HG02588 (cell line): Measurements from ENCODE around the gene CLIC4.
"Not testable (repeated sequence)": the region's sequence is repeated elsewhere in the genome, so short reads cannot be mapped to it uniquely, and the experiment has no call there.

Experiments
- ATAC-seq: cut with Tn5 transposase; IDR thresholded peaks from one replicate; pipeline ENCODE4 v1.9.1; 2021; ENCODE audit warnings: mild to moderate bottlenecking, moderate library complexity; ENCODE audit not compliant: unreplicated experiment

CLIC4 gene

DNA sequence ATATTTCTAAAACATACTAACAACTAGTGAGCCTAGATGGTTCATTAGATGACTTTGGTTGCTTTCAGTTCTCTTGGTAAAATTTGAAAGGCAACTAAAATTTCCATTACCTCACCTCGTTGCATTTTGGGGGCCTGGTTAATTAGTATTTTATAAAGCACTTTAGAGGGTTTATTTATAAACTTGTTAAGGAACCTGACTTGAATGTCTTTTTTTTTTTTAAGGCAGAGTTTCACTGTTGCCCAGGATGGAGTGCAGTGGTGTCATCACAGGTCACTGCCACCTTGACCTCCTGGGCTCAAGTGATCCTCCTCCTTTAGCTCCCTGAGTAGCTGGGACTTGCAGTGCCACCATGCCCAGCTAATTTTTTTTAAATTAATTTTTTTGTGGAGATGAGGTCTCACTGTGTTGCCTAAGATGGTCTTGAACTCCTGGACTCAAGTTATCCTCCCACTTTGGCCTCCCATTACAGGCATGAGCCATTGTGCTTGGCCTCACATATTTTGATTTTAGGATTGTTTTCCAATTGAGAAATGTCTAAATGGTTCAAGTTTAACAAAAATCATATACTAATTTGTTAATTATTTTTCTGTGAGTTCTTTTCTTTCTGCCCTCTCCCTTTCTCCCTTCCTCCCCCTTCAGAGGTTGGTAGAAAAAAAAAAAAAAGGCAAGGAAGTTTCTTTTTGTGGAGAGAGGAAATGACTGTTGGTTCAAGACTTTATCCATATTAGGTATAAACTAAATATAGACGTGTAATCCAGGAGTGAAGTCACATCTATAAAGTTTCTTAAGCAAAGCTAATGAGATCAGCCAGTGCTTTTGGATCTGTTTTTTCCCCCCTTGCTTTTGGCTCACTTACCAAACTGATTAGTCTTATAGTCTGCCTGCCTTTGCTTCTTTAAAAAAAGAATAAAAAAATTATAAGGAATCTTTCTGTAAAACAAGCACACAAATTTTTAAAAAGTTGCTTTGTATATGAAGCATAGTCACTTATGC lies 24.7 kb downstream of the CLIC4 start:
- no peak for ATAC-seq

GRCh38 chr1:24770881-24771280 lies 25.6 kb downstream of the CLIC4 start:
- ATAC-seq = no peak

DNA sequence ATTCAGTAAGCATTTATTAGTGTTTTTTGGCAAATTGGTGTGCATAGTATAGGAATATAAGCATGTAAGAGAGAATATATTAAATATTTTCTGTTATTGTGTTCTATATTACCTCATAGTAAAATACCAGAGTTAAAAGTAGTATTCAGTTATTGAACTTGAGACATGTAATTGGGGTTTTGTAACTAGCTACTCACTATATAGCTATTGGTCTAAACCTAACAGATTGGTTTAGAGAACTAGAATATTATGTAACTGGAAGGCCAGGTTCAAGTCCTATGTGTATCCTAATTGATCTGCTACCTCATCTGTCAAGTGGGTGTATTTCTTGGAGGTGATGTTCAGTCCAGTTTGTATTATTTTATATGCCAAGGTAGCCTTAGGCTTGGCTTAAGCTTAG lies 26.3 kb downstream of the CLIC4 start:
- no peak for ATAC-seq

- ATAC-seq = no peak
Observed at GRCh38 chr1:24773618-24774017, 28.4 kb downstream of the CLIC4 start.

DNA sequence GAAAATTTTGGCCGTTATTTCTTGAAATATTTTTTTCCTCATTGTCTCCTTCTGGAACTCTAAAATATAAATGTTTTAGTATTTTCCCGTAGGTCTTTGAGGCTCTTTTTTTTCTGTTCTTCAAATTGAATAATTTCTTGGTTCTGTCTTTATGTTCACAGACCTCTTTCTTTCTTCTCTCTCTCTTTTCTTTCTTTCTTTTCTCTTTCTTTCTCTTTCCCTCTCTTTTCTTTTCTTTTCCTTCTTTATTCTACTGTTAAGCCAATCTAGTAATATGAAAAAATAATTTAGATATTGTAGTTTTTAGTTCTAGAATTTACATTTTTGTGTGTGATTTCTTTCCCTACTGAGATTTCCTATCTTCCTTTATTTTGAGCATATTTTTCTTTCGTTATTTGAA lies 30.1 kb downstream of the CLIC4 start:
- ATAC-seq = no peak

- ATAC-seq = no peak
Observed at GRCh38 chr1:24775916-24776315, 30.7 kb downstream of the CLIC4 start.

DNA sequence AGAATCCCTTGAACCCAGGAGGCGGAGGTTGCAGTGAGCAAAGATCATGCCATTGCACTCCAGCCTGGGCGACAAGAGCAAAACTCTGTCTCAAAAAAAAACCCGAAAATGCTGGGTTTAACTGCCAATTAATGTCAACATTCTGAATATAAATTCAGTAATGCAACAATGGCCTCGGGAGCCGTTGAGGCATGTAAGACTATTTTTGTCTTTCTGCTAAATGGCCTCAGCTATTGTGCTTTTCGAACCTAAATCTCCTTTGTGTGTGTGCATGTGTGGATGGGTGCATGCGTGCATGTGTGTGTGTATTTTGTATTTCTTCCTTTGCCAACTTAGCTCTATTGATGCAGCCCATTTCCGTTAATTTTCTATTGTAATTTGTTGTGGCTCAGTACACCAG lies 31.6 kb downstream of the CLIC4 start:
- no peak for ATAC-seq

- ATAC-seq = no peak
Observed at GRCh38 chr1:24778141-24778540, 32.9 kb downstream of the CLIC4 start.

DNA sequence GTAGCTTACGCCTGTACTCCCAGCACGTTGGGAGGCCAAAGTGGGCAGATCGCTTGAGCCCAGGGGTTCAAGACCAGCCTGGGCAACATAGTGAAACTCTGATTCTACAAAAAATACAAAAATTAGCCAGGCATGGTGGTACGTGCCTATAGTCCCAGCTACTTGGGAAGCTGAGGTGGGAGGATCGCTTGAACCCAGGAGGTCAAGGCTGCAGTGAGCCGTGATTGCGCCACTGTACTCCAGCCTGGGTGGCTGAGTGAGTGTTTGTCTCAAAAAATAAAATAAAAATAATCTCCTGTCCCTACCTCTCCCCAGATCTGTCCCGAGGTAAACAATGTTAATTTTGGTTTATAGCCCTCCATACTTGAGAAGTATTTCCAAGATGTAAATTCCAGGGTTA lies 34.0 kb downstream of the CLIC4 start:
- ATAC-seq = not testable (repeated sequence)

DNA sequence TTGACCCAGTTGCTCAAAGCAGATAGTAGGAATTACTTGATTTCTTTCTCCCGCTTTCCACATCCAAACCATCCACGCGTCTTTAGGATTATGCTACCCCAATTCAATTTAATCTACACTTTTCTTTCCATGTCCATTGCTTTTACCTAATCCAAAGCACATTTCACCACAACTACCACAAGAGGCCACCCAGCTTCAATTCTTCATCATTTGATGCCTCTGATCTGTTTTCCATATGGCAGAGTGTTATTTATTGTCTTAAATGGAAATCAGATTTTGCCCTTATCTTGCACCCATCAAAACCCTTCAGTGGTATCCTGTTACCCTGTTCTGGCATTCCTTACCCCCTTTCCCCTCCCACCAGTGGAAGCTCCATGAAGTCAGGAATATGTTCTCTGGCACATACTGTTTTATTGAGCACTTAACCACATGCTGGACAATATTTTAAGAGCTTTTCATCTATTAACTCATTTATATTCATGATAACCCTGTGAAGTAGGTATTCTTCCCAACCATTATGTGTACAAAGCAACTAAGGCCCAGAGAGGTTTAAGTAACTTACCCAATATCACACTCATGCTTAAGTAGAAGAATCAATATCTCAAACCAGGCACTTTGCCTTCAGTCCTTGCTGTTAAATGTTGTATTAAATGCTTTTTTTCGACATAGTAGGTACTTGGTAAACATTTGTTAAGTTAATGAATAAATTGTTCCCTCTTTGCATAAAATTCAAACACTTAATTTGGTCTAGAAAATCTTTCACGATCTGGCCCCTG lies 34.6 kb downstream of the CLIC4 start:
- ATAC-seq = no peak

DNA sequence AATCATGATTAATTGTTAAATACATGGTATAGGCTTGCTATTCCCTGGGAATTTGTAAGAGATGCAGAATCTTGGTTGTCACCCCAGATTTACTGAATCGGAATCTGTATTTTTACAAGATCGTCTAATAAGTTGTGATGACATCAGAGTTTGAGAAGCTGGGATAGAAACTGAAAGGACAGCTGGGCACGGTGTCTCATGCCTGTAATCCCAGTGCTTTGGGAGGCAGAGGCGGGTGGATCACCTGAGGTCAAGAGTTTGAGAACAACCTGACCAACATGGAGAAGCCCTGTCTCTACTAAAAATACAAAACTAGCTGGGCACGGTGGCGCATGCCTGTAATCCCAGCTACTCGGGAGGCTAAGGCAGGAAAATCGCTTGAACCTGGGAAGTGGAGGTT lies 35.4 kb downstream of the CLIC4 start:
- ATAC-seq = not testable (repeated sequence)

DNA sequence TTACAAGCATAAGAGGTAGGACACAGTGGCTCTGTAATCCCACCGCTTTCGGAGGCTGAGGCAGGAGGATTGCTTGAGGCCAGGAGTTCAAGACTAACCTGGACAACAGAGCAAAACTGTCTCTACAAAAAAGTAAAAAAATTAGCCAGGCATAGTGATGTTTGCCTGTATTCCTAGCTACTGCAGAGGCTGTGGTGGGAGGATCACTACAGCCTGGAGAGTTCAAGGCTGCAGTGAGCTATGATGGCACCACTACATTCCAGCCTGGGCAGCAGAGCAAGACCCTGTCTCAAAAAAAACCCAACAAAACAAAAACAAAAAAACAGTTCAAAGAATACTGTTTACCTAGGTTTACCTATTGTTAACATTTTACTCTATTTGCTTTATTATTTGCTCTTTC lies 37.4 kb downstream of the CLIC4 start:
- ATAC-seq = no peak

- ATAC-seq = no peak
Observed at GRCh38 chr1:24783713-24784112, 38.5 kb downstream of the CLIC4 start.

- ATAC-seq = no peak
Observed at GRCh38 chr1:24786191-24786590, 40.9 kb downstream of the CLIC4 start.

DNA sequence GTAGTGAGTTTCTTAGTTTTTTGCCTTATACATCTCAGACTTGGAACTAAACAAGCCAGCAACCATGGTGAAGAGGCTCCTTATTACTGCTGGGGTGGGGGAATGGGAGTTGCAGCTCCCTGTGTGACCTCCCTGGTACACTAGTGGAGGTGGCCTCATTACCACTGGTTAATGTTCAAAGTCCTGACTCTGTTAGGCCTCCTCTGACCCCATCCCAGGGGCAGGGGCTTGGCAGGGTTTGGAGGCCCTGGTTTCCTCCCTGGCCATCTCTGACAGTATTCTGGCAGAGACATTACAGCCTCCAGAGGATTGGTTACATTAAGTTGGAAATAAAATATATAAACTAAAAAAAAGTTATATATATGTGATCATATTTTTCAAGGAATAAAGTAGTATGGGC lies 45.2 kb downstream of the CLIC4 start:
- ATAC-seq = no peak

DNA sequence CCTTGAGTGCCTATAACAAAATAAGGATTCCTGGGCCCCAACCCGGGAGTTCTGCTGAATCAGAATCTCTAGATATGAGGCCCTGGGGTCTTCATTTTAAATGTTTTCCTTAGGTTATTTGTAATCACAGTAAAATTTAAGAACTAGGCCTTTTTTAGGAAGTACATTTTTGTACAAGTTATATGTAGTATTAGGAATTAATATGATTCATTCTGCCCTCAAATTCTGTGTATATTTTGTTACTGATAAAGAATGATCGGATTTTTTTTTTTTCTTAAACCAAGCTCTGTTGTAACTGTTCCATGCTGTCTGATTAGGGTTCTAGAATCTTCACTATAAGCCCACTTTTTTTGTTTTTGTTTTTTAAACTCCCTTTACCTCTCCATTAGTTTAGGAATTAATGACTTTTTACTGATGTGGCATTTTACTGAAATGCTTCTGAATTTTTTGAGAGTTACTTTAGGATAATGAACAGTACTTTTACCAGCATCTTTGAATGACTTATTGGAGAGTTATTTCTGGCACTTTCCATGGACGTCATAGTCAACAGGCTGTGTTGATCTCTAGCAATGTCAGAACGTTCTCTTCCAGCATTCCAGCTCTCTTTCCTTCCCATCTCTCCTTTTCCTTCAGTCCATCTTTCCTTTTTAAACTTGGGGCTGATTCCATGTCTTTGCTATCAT lies 48.3 kb downstream of the CLIC4 start:
- no peak for ATAC-seq

GRCh38 chr1:24794130-24794502 lies 48.9 kb downstream of the CLIC4 start:
- ATAC-seq = not testable (repeated sequence)

DNA sequence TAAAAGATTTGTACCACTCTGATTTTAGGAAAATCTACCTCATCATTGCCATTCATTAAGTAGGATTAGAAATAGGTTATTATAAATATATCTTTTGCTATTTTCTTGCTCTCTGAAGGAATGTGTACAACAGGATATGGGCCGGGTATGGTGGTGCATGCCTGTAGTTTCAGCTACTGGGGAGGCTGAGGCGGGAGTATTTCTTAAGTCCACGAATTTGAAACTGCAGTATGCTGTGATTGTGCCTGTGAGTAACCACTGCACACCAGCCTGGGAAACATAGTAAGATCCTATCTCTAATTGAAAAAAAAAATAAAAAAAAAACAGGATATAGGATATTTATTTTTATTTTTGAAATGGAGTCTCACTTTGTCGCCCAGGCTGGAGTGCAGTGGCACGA lies 50.0 kb downstream of the CLIC4 start:
- no peak for ATAC-seq

DNA sequence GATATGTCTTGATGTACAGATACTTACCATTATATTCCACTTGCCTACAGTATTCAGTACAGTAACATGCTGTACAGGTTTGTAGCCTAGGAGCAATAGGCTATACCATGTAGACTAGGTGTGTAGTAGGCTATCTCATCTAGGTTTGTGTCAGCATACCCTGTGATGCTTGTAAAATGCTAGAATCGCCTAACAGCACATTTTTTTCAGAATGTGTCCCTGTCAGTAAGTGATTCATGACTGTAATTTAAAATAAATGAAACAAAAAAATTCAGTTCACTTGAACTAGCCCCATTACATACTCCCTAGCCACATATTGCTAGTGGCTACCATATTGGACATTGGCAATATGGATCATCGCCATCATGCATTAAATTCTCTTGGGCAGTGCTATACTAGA lies 51.3 kb downstream of the CLIC4 start:
- no peak for ATAC-seq

GRCh38 chr1:24799242-24799641 lies 54.0 kb downstream of the CLIC4 start:
- not testable (repeated sequence) for ATAC-seq

GRCh38 chr1:24801176-24801575 lies 55.9 kb downstream of the CLIC4 start:
- no peak for ATAC-seq
